HG03565 (cell line): ENCODE data around the gene FANCD2.
"Not testable (repeated sequence)": the region's sequence is repeated elsewhere in the genome, so short reads cannot be mapped to it uniquely, and the experiment has no call there.

Source experiments
- ATAC-seq: cut with Tn5 transposase; IDR thresholded peaks from one replicate; pipeline ENCODE4 v1.9.1; 2021; ENCODE audit warnings: mild to moderate bottlenecking, moderate library complexity; ENCODE audit not compliant: unreplicated experiment

FANCD2 gene

DNA sequence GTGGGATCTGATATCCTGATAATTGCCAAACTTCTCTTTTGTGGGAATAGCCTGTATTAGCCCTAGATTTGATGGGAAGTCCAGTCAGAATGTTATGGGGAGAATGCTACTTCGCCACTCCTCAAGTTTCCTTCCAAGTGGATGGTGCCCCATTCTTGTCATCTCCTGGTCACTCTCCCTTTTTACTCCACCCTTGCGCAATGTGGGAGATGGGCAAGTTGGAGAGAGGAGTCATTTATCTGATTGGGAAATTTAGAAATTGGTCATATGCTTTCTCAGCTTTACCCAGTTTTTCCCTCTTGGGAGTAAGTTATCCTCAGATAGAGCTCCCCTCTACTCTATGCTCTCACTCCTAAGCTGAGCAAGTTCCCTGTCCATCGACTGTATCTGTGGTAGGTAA lies 67.4 kb downstream of the FANCD2 start:
- no peak for ATAC-seq

GRCh38 chr3:10099041-10099440 lies 72.8 kb downstream of the FANCD2 start:
- no peak for ATAC-seq

GRCh38 chr3:10106919-10107318 lies 80.7 kb downstream of the FANCD2 start:
- ATAC-seq, result no peak

- no peak for ATAC-seq
Observed at GRCh38 chr3:10108091-10108490, 81.9 kb downstream of the FANCD2 start, which contains the start of gene FANCD2OS. Gene FANCD2OS, minus strand, starts transcription at chr3:10108255. Its CDS starts 3,481 bp downstream, at chr3:10104774.

- peak; percentile 96 for ATAC-seq
Observed at GRCh38 chr3:10115326-10116137, 89.3 kb downstream of the FANCD2 start, which contains the start of gene BRK1. Gene BRK1, plus strand, starts transcription at chr3:10115675. Its CDS starts 27 bp downstream, at chr3:10115702.

GRCh38 chr3:10116138-10116460 lies 89.9 kb downstream of the FANCD2 start:
- no peak for ATAC-seq

DNA sequence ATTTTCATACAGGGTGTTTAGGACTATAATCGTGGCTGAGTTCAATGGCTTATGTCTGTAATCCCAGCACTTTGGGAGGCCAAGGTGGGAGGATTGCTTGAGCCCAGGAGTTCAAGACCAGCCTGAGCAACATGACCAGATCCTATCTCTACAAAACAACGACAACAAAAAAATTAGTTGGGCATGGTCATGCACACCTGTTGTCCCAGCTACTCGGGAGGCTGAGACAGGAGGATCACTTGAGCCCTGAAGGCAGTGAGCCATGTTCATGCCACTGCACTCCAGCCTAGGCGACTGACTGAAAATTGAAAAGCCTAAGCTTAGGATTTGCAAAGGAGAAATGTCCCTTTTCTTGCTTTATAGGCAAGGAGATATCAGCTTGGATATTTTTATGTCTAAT lies 90.7 kb downstream of the FANCD2 start:
- no peak for ATAC-seq

DNA sequence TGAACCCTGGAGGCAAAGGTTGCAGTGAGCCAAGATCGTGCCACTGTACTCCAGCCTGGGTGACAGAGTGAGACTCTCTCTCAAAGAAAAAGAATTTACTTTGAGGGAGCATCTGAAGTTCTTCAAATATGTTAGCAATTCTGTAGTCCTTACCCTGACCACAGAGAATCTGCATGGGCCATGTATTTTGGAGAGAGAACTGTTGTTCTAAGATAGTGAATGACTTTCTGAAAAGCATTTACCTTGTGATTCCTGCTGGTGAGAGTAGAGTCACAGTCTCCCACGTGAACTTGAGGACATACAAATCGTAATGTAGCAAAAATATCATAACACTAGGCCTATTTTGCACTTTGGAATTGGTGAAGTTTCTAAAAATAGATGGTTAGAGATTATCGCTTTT lies 93.1 kb downstream of the FANCD2 start:
- no peak for ATAC-seq

DNA sequence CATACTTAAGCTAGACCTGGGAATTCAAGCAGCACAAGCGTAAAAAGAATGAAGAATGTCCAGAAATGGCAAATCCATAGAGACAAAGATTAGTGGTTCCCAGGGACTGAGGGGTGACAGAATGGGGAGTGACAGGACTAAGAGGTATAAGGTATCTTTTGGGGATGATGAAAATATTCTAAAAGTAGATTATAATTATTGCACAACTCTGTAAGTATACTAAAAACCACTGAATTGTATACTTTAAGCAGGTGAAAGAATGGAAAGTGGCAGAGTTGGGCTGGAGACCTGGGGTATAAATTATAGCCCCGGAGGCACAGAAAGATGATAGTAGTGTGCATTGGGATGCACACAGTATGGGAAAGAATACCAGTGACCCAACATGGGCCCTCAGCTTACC lies 94.8 kb downstream of the FANCD2 start:
- ATAC-seq, result no peak

DNA sequence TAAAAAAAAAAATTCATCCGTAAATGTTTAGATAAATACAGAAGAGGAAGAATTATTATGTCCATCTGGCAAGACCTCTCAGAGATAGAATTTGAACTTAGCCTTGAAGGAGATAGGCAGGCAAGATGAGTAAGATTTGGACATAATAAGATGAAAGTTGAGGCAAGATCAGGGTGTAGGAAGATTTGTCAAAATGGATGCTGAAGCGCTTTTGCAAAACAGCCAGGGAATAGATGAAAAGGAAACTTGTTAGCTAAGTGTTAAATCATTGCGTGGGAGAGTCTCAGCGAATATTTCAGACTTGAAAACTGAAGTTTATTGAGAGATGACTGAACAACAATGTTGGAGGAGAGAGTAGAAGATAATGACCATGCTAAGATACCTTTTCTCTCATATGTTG lies 96.5 kb downstream of the FANCD2 start:
- no peak for ATAC-seq

GRCh38 chr3:10135872-10136271 lies 109.6 kb downstream of the FANCD2 start:
- ATAC-seq, result not testable (repeated sequence)

GRCh38 chr3:10136426-10137005 lies 110.3 kb downstream of the FANCD2 start:
- ATAC-seq, result no peak

DNA sequence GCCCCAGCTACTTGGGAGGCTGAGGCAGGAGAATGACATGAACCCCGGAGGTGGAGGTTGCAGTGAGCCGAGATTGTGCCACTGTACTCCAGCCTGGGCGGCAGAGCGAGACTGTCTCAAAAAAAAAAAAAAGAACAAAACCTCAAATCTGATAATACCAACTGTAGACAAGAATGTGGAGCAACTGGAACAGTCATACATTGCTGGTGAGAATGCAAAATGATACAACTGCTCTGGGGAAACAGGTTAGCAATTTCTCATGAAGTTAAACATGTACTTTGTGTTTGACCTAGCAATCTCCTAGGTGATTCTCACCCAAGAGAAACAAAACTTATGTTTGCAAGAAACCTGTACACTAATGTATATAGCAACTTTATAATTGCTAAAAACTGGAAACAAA lies 110.9 kb downstream of the FANCD2 start:
- no peak for ATAC-seq

DNA sequence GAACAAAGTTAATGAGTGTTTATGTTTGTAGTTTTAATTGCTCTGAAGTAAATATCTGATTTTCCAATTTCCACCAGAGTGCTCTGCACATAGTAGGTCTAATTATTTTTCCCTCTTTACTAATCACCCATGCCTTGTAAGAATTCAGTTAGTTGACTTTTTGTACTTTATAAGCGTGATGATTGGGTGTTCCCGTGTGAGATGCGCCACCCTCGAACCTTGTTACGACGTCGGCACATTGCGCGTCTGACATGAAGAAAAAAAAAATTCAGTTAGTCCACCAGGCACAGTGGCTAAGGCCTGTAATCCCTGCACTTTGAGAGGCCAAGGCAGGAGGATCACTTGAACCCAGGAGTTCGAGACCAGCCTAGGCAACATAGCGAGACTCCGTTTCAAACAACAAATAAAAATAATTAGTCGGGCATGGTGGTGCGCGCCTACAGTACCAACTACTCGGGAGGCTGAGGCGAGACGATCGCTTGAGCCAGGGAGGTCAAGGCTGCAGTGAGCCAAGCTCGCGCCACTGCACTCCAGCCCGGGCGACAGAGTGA lies 114.8 kb downstream of the FANCD2 start:
- no peak for ATAC-seq

DNA sequence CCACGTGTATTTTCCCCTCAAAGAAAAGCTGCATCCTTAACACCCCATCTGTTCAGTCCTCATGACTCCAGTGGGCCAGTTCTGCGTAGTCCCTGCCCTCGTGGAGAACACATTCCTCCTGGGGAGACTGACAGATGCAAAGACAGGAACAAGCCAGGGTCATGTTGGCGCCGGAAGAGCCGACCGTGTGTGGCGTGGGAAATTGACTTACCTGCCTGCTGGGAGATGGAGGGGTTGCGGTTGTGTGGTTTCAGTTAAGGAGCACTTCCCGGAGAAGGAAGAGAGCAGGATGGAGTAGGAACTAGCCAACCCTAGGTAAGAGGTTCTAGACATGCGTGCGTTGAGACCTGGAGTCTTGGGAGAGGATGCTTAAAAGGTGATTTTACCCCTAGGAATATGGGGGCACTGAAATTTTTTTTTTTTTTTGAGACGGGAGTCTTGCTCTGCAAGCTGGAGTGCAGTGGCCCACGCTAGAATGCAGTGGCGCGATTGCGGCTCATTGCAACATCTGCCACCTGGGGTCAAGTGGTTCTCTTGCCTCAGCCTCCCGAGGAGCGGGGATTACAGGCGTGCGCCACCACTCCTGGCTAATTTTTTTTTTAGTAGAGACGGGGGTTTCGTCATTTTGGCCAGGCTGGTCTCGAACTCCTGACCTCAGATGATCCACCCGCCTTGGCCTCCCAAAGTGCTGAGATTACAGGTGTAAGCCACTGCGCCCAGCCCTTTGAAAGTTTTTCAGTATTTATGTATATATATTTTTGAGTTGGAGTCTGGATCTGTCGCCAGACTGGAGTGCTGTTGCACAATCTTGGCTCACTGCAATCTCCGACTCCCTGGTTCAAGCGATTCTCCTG lies 116.7 kb downstream of the FANCD2 start:
- ATAC-seq, result no peak

DNA sequence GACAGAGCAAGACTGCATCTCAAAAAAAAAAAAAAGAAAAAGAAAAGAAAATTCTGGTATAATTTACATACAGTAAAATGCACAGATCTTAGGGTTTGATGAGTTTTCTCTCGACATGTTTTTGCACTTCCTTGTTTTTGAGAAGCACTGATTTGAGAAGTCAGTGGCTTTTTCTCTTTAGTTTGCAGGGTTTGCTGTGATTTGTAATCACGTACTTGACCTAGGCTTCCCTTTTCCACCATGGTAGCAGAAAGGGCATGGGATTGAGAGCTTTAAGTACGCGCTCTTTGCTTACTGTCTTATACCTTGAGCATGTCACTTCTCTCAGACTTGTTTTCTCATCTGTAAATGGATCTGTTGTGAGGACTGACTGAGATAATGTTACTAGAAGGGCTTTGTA lies 119.4 kb downstream of the FANCD2 start:
- ATAC-seq, result no peak

DNA sequence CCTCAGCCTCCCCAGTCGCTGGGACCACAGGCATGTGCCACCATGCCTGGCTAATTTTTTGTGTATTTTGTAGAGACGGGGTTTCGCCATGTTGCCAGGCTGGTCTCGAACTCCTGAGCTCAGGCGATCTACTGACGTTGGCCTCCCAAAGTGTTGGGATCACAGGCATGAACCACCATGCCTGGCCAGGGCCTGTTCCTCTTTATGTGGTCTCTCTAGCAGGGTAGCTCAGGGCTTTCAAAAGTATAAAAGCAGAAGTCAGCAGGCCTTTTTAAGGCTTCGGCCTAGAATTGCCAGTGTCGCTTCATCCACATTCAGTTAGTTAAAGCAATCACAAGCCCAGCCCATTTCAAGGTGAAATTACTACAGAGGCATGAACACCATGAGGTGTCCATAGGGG lies 123.0 kb downstream of the FANCD2 start:
- ATAC-seq, result no peak

- no peak for ATAC-seq
Observed at GRCh38 chr3:10150987-10151386, 124.8 kb downstream of the FANCD2 start.
